SK-N-SH (cell line): ENCODE results near the gene IQGAP2.

Source experiments
- EP300 ChIP-seq, 2 experiments: IDR thresholded peaks; 2 replicates each; pipeline versions ENCODE4 v1.4.0 to v1.6.1; 2012; ENCODE audit warnings: borderline replicate concordance in 1 of 2, low read depth in 1 of 2, low read length in 1 of 2
- TF ChIP-seq, protein P1 (sequence below): fragments of 200-600 bp; sonication (generic); IDR thresholded peaks from 2 replicates; pipeline ENCODE4 v1.6.1; 2017; ENCODE audit warnings: antibody characterized with exemption, mild to moderate bottlenecking, moderate library complexity

DNA sequence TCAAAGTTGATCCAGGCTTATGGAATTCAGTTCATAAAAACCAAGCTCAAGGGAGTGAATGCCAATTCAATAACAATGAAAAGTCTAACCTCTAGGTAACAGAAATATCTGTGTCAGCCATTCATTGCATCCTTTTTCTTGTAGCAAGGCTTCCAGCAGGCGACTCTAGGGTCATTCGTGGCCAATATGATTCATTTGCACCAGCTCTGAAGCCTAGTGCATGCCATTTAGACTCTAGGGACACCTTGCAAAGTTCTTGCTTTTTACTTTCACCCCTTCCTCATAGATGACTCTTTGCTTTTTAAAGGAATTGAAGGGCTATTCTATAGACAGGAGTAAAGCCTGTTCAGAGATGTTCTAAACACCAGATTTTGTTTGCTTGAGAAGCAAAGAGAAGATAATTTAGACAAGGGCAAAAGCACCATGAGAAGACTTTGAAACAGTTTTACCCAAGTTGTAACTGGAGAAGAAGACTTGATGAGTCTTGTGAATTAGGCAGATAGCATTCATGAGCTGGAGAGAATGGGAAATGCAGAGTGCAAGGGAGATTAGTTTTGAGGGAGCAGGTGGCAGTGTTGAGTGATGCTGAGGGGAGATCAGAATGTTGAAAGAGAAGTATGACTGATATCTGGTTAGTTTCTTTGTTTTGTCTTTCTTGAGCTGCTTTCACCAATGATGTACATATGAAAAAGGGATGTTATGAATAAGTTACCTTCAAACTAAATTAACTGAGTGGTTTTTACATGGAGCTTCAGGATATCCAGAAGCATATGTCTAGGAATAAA lies 125.7 kb downstream of the IQGAP2 start:
- TF ChIP-seq, protein P1, sequence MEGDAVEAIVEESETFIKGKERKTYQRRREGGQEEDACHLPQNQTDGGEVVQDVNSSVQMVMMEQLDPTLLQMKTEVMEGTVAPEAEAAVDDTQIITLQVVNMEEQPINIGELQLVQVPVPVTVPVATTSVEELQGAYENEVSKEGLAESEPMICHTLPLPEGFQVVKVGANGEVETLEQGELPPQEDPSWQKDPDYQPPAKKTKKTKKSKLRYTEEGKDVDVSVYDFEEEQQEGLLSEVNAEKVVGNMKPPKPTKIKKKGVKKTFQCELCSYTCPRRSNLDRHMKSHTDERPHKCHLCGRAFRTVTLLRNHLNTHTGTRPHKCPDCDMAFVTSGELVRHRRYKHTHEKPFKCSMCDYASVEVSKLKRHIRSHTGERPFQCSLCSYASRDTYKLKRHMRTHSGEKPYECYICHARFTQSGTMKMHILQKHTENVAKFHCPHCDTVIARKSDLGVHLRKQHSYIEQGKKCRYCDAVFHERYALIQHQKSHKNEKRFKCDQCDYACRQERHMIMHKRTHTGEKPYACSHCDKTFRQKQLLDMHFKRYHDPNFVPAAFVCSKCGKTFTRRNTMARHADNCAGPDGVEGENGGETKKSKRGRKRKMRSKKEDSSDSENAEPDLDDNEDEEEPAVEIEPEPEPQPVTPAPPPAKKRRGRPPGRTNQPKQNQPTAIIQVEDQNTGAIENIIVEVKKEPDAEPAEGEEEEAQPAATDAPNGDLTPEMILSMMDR, result no peak
- no peak for TF ChIP-seq EP300 (IDR thresholded peaks at IDR 0.05; ENCODE audit: borderline replicate concordance in 1 of 2, low read depth in 1 of 2, low read length in 1 of 2)
